Activated B cell treated with CpG ODN at 0.5 μM for 24 hours (primary cell): Measurements from ENCODE around the gene HOXB5. TPM values are rescaled to one million over a fixed set of nuclear protein-coding genes. Genes with fewer than 3 reads are reported as not detected.

ENCODE experiments used
- ATAC-seq: fragments of 200-7000 bp; cut with Tn5 transposase; one replicate; pipeline ENCODE4 v1.10.0; 2021; ENCODE audit warnings: low read depth, mild to moderate bottlenecking, moderate library complexity
- CTCF ChIA-PET: fragments of 350-600 bp; sonication (Branson Sonifier 250); formaldehyde crosslinking; loops from one replicate; lab custom pipeline; 2021; ENCODE audit warnings: antibody characterized with exemption; lab: Charles Lee
- POLR2A ChIA-PET: fragments of 350-600 bp; sonication (Branson Sonifier 250); formaldehyde crosslinking; loops from one replicate; lab custom pipeline; 2021; ENCODE audit warnings: antibody characterized with exemption; lab: Charles Lee
- DNase-seq: peaks from one replicate; pipeline ENCODE4 v3.0.0; 2022
- H3K27ac Mint-ChIP-seq: one replicate; pipeline ENCODE4 v1.8.0; 2020; ENCODE audit warnings: mixed read lengths
- H3K27me3 Mint-ChIP-seq: one replicate; pipeline ENCODE4 v1.8.0; 2021; ENCODE audit warnings: mixed read lengths
- H3K36me3 Mint-ChIP-seq: one replicate; pipeline ENCODE4 v1.8.0; 2021; ENCODE audit warnings: low read depth, mixed read lengths
- H3K4me1 Mint-ChIP-seq: one replicate; pipeline ENCODE4 v1.8.0; 2021; ENCODE audit warnings: mixed read lengths
- H3K4me3 Mint-ChIP-seq: one replicate; pipeline ENCODE4 v1.8.0; 2020; ENCODE audit warnings: mild to moderate bottlenecking, mixed read lengths
- H3K9me3 Mint-ChIP-seq: one replicate; pipeline ENCODE4 v1.8.0; 2020; ENCODE audit warnings: mixed read lengths
- CTCF ChIP-seq: fragments of 200-600 bp; IDR thresholded peaks from one replicate; pipeline ENCODE4 v1.8.0; 2022; ENCODE audit warnings: antibody characterized with exemption, mild to moderate bottlenecking
- intact Hi-C: fragments of 100-400 bp; cut with micrococcal nuclease; formaldehyde crosslinking; loops from one replicate; pipeline ENCODE4 v1.15.1; 2024
- total RNA-seq: library from RNA; stranded (reverse); gene quantifications from 2 replicates; pipeline ENCODE4 v1.2.3, GENCODE V29; 2022

The HOXB5 gene
- total RNA-seq, 1 donor from 2014 or later = not detected

GRCh38 chr17:48618256-48618896 is 24.8 kb upstream of the HOXB5 start:
- Mint-ChIP-seq H3K4me1 (peaks cover 26% of the 10 kb centered on the region), H3K4me3 (no peak overlapping the region)
- ATAC-seq = peak; percentile 84

GRCh38 chr17:48617471-48618255 is 24.1 kb upstream of the HOXB5 start:
- H3K4me3 Mint-ChIP-seq = no peak overlapping the region
- ATAC-seq (no peak), DNase-seq (no peak)
- H3K27me3 Mint-ChIP-seq = peaks cover 71% of the 10 kb centered on the region
- intact Hi-C loops = loop anchor here (1.0 to 10.0 kb wide), 8 partner anchors 281 to 773 kb away; partner anchors contain the start of genes IGF2BP1 and SCRN2
- peaks cover 31% of the 10 kb centered on the region for H3K4me1 Mint-ChIP-seq
- H3K36me3 Mint-ChIP-seq = no peaks in the 10 kb centered on the region
- H3K9me3 Mint-ChIP-seq = no peaks in the 10 kb centered on the region
- no peak overlapping the region for H3K27ac Mint-ChIP-seq
- ChIA-PET POLR2A (interaction anchor here (1.0 kb wide), 3 partner anchors 19 to 310 kb away, joined by 3 to 5 read pairs (median 4); no protein-coding TSS in a partner anchor), CTCF (interaction anchor here (1.0 to 4.0 kb wide), 15 partner anchors 8 to 592 kb away, joined by 3 to 29 read pairs (median 7); partner anchors contain the start of genes HOXB3, HOXB5 and HOXB9)
- no peak for TF ChIP-seq CTCF

More at GRCh38 chr17:48618256-48618896, 24.8 kb upstream of the HOXB5 start:
- no peaks in the 10 kb centered on the region for H3K36me3 Mint-ChIP-seq
- POLR2A ChIA-PET = interaction anchor here (0.8 to 1.0 kb wide), 4 partner anchors 18 to 403 kb away, joined by 3 to 5 read pairs (median 4); no protein-coding TSS in a partner anchor
- H3K27me3 Mint-ChIP-seq = peaks cover 78% of the 10 kb centered on the region
- H3K27ac Mint-ChIP-seq = peak overlapping the region; percentile 9
- CTCF ChIA-PET = interaction anchor here (0.8 to 4.0 kb wide), 17 partner anchors 9 to 594 kb away, joined by 3 to 29 read pairs (median 6); partner anchors contain the start of genes HOXB3 and HOXB5
- intact Hi-C loops = loop anchor here (1.0 to 10.0 kb wide), 8 partner anchors 282 to 774 kb away; partner anchors contain the start of genes IGF2BP1 and SCRN2
- peak; percentile 77 for DNase-seq
- H3K9me3 Mint-ChIP-seq = no peaks in the 10 kb centered on the region
- TF ChIP-seq CTCF = peak; percentile 66

GRCh38 chr17:48616717-48617470 is 23.3 kb upstream of the HOXB5 start:
- intact Hi-C loops = loop anchor here (10.0 kb wide), 2 partner anchors 378 to 772 kb away; partner anchors contain the start of genes IGF2BP1 and SCRN2
- no peak overlapping the region for H3K27ac Mint-ChIP-seq
- ChIA-PET POLR2A (no interaction called here), CTCF (interaction anchor here (1.0 to 3.8 kb wide), 6 partner anchors 9 to 591 kb away, joined by 3 to 29 read pairs (median 6); partner anchors contain the start of genes HOXB5 and HOXB9)
- no peaks in the 10 kb centered on the region for H3K36me3 Mint-ChIP-seq
- peaks cover 37% of the 10 kb centered on the region for H3K4me1 Mint-ChIP-seq
- H3K9me3 Mint-ChIP-seq = no peaks in the 10 kb centered on the region
- H3K27me3 Mint-ChIP-seq = peaks cover 67% of the 10 kb centered on the region
- DNase-seq (no peak), ATAC-seq (no peak)
- no peak overlapping the region for H3K4me3 Mint-ChIP-seq
- TF ChIP-seq CTCF = no peak

- Mint-ChIP-seq H3K27me3 (peaks cover 62% of the 10 kb centered on the region), H3K27ac (no peak overlapping the region), H3K4me1 (peaks cover 44% of the 10 kb centered on the region), H3K9me3 (no peaks in the 10 kb centered on the region), H3K4me3 (no peak overlapping the region), H3K36me3 (peaks cover 2% of the 10 kb centered on the region)
- intact Hi-C loops = loop anchor here (10.0 kb wide), 2 partner anchors 379 to 771 kb away; partner anchors contain the start of genes IGF2BP1 and SCRN2
- no peak for TF ChIP-seq CTCF
- DNase-seq (no peak), ATAC-seq (no peak)
- ChIA-PET CTCF (interaction anchor here (1.0 to 1.4 kb wide), 5 partner anchors 17 to 353 kb away, joined by 3 to 4 read pairs (median 3); no protein-coding TSS in a partner anchor), POLR2A (no interaction called here)
Observed at GRCh38 chr17:48615963-48616716, 22.6 kb upstream of the HOXB5 start.
